SW480 (cell line): ENCODE data around the gene CFAP251.
"Not testable (repeated sequence)": the region's sequence is repeated elsewhere in the genome, so short reads cannot be mapped to it uniquely, and the experiment has no call there.

Experiments
- DNase-seq: peaks from one replicate; pipeline ENCODE4 v3.0.0-alpha.2; 2016; ENCODE audit warnings: low spot score

CFAP251 gene

GRCh38 chr12:121911824-121912585 is 6.4 kb upstream of the CFAP251 start:
- no peak for DNase-seq

GRCh38 chr12:121915841-121916321 is 2.5 kb upstream of the CFAP251 start:
- no peak for DNase-seq

GRCh38 chr12:121916719-121917118 is 1.7 kb upstream of the CFAP251 start:
- peak; percentile 50 for DNase-seq

- no peak for DNase-seq
These were observed 267 bp downstream of the CFAP251 start for GRCh38 chr12:121918679-121919038.

- no peak for DNase-seq
These were observed 2.7 kb downstream of the CFAP251 start for GRCh38 chr12:121921066-121921465.

GRCh38 chr12:121925358-121925695 is 6.9 kb downstream of the CFAP251 start:
- DNase-seq, result no peak

GRCh38 chr12:121926874-121927706 is 8.7 kb downstream of the CFAP251 start:
- no peak for DNase-seq

GRCh38 chr12:121927813-121928212 is 9.4 kb downstream of the CFAP251 start:
- no peak for DNase-seq

- not testable (repeated sequence) for DNase-seq
These were observed 11.2 kb downstream of the CFAP251 start for GRCh38 chr12:121929545-121929944.

GRCh38 chr12:121930862-121931261 is 12.5 kb downstream of the CFAP251 start:
- no peak for DNase-seq

- DNase-seq, result no peak
These were observed 13.8 kb downstream of the CFAP251 start for GRCh38 chr12:121932176-121932536.

GRCh38 chr12:121932914-121933521 is 14.6 kb downstream of the CFAP251 start:
- no peak for DNase-seq

- no peak for DNase-seq
These were observed 15.3 kb downstream of the CFAP251 start for GRCh38 chr12:121933522-121934308.

GRCh38 chr12:121934309-121934664 is 15.9 kb downstream of the CFAP251 start:
- DNase-seq, result no peak

- no peak for DNase-seq
These were observed 19.3 kb downstream of the CFAP251 start for GRCh38 chr12:121937654-121938053.

GRCh38 chr12:121939186-121939585 is 20.8 kb downstream of the CFAP251 start:
- DNase-seq, result peak; percentile 72

- DNase-seq, result no peak
These were observed 21.8 kb downstream of the CFAP251 start for GRCh38 chr12:121939992-121940766.

GRCh38 chr12:121942145-121942718 is 23.8 kb downstream of the CFAP251 start:
- no peak for DNase-seq

GRCh38 chr12:121943926-121944325 is 25.5 kb downstream of the CFAP251 start:
- no peak for DNase-seq

GRCh38 chr12:121946313-121947025 is 28.1 kb downstream of the CFAP251 start:
- DNase-seq, result no peak
